Activated CD4-positive, alpha-beta T cell treated with anti-CD3 and anti-CD28 coated beads, Interleukin-2, amount 50 U/mL, for 1 hour (primary cell): ENCODE results near the gene CCL22.
"Not testable (repeated sequence)": the region's sequence is repeated elsewhere in the genome, so short reads cannot be mapped to it uniquely, and the experiment has no call there.

Experiments used
- DNase-seq: peaks from one replicate; pipeline ENCODE4 v3.0.0-alpha.2; 2020

The CCL22 gene

DNA sequence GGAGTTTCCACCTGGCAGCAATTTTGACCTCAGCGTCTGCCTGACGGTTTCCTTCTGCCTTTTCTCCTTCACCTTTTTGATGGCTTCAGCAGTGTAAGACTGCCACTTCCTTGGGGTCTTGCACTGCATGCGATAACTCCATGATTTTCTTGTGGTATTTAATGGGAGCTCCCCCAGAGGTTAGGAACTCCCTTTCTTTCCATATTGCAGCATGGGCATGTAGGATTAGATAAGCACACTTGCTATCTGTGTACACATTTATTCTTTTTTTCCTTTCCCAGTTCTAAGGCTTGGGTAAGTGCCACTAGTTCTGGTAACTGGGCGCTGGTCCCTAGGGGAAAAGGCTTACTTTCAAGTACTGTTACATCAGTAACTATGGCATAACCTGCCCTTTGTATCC lies 38.9 kb downstream of the CCL22 start:
- DNase-seq = not testable (repeated sequence)

DNA sequence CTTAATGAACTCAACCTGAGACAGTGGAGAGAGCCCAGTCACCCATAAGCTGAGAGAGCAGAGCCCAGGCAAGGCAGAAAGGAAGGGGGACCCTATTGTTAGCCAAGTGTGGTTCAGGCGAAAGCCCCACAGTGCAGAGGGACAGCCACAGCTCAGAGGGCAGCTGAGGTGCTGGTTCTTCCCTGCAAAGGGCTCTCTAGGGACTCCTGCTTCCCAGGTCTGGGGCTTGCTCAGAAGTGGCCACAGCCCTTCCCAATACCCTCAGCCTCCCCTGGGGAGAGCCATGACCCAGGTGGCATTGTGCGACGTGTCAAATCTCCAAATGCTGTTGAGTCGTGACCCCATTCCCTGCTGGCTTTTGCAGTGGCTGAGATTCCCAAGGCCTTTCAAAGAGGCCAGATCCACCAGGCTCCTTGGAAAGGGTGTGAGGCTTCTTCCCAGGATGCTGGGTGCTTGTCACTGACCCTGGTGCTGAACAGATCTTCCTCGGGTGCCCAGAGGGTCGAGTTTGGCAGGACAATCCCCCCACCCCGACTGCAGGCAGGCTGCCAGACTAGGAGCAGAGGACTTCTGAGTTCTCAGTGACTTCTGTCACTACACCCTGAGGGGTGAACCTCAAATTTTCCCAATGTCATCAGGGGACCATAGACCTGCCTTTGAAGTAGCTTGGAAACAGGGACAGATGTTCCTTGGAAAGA lies 43.5 kb downstream of the CCL22 start:
- DNase-seq = no peak

DNA sequence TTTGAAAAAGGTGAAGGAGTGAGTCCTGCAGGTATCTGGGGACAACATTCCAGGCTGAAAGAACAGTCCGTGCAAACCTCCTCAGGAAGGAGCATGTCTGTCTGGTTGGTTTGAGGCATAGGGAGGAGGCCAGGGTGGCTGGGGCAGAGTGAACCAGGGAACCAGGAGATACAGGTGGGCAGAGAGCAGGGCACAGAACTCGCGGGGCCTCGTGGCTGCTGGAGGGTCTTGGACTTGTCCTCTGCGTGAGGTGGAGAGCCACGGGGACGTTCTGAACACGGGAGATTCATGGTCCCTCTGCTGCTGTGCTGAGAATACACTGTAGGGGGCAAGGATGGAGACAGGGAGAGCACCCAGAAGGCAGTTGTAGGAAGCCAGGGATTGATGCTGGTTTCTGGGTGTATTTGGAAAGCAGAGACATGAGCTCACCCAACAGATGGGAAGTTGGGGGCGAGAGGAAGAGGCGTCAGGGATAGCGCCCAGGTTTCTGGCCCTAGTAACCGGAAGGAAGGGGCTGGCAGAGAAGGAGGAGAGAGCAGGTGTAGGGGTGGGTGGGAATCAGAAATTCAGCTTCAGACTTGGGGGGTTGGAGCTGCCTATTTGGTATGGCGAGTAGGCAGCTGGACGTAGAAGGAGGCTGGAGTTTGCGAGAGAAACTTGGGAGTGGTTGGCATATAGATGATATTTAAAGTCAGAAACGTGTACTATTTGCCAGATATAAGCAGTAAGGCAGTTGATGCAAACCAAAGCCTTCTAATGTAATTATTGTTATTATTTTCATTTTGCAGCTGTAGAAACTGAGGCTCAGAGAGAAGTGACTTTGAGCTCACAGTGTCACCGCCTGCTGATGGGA lies 45.6 kb downstream of the CCL22 start, which contains the start of gene CCL17:
CCL17 (plus strand) TSS at position 803 of the 853 bp plus-strand sequence. CDS start 9,166 bp downstream, outside the sequence.
- no peak for DNase-seq

DNA sequence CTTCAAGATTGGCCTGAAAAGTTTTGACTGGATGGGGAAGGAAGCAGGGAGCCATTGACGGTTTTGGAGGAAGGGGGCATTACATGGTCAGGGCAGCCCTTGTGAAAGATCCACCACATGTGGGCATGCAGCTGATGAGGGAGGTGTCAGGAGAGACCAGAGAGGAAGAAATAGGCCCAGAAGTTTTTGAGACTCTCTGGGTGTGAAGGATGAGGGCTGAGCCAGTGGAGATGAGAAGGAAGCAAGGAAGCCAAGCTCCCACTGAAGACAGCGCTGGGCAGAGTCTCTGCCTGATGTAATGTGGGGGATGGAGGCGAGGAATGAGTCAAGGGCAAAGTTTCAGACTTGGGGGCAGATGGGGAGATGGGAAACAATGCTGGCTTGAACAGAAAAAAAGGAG lies 46.5 kb downstream of the CCL22 start:
- no peak for DNase-seq

- DNase-seq = no peak
Measured at GRCh38 chr16:57406881-57407280, 48.3 kb downstream of the CCL22 start.

- DNase-seq = no peak
Measured at GRCh38 chr16:57407521-57408353, 49.2 kb downstream of the CCL22 start.

DNA sequence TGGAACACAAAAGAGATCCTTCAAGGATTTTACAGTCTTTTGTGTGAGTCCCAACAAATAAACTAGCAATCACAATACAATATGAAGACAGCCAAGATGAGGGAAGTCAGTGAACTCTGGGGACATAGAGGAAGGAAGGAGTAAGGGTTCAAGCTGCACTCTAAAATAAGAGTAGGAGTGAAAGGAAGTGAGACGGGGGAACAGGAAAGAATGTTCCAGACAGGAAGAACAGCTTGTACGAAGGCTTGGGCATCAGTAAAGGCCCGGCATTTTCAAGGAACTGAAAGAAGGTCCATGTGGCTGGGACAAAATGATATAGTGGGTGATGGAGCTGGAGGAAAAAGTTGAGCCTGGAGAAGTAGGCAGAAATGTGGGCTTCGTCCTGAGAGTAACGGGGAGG lies 50.5 kb downstream of the CCL22 start:
- DNase-seq = no peak

DNA sequence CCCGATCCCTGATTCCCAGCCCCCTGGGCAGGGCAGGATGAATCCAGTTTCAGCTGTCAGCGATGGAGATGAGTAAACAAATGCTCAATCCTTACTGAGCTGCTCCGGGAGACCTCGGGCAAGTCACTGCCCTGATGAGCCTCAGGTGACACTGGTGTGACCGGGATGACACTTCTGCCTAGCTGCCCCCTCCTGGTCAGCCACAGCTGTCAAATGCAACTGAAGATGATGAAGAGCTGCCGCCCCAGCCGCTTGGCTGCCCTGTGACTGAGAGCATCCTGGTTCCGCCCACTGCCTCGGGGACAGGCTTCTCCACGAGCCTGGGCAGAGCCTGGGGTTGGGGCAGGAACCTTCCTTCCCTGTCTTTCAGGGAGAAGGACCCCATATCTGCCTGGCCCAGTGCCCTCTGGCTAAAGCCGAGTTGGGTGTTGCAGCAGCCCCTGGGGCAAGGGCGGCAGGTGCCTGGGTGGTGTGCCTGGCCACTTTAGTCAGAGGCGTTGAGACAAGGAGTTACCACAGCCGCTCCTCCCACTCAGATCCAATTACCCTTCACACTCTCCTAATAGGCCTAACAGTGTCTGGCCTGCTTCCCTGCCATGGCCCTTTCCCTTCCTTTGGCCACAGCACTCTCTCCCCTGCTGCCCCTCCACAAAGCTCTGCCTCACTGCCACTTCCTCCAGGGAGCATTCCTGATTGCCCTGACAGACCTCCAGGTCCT lies 51.4 kb downstream of the CCL22 start:
- DNase-seq = no peak

- no peak for DNase-seq
Measured at GRCh38 chr16:57411362-57411976, 52.9 kb downstream of the CCL22 start.

DNA sequence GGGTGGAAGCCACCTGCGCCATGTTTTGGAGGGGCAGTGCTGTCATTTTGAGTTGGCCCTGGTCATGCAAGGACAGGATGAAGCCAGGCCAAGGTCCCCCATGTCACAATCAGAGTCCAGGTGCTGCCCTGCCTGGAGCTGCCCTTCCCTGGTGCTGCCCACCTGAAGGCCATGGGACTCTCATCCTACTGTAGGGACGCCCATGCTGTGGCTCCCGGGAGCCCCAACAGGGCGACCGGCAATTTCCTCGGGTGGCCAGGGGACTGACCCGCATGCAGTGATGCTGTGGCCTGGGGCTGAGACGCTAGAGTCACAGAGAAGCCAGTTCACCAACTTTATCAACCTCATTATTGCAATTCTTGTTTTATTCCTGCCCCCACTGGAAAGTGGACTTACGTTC lies 54.0 kb downstream of the CCL22 start:
- DNase-seq = no peak

DNA sequence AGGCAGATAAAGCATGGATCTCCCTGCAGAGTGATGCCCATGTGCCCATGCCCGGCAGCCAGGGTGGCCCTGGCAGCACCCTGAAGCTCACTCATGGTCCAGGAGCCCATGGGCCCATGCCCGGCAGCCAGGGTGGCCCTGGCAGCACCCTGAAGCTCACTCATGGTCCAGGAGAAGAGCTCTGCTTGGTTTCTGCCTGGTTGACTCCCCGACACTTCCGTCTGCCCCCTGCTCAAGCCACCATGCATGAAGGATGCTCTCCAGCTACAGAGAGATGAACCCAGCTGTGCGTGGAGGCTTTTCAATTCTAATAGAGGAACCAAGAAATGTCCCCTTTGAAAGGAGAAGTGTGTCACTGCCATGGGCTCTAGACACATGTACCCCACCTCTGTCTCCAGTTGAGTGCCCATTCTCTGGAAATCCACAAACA lies 54.7 kb downstream of the CCL22 start:
- DNase-seq = no peak

DNA sequence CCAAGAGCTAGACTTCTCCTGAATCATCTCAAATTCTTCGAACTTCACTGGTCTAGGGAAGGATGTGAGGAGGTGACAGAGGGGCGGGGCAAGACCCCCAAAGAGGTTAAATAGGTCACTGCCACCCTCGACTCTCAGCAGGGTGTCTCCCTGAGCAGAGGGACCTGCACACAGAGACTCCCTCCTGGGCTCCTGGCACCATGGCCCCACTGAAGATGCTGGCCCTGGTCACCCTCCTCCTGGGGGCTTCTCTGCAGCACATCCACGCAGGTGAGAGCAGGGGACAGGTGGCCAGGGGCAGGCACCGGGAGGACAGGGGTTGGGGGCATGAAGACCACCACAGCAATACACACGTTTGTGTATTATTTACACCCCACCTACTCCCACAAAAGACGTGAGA lies 55.1 kb downstream of the CCL22 start:
- no peak for DNase-seq
